GM21526 (cell line): ENCODE results near the gene ATXN7L1.
"Not testable (repeated sequence)": the region's sequence is repeated elsewhere in the genome, so short reads cannot be mapped to it uniquely, and the experiment has no call there.

ENCODE experiments used
- ATAC-seq: cut with Tn5 transposase; IDR thresholded peaks from one replicate; pipeline ENCODE4 v1.9.1; 2021; ENCODE audit warnings: moderate library complexity; ENCODE audit not compliant: unreplicated experiment, low FRiP score

The ATXN7L1 gene

GRCh38 chr7:105712877-105713276 is 163.5 kb downstream of the ATXN7L1 start:
- no peak for ATAC-seq

- ATAC-seq, result no peak
Measured at GRCh38 chr7:105711726-105712402, 164.5 kb downstream of the ATXN7L1 start.

GRCh38 chr7:105710720-105711119 is 165.7 kb downstream of the ATXN7L1 start:
- ATAC-seq, result not testable (repeated sequence)

- no peak for ATAC-seq
Measured at GRCh38 chr7:105708763-105709080, 167.7 kb downstream of the ATXN7L1 start.

- no peak for ATAC-seq
Measured at GRCh38 chr7:105707967-105708762, 168.2 kb downstream of the ATXN7L1 start.

GRCh38 chr7:105707381-105707780 is 169.0 kb downstream of the ATXN7L1 start:
- ATAC-seq, result no peak

GRCh38 chr7:105705427-105705826 is 171.0 kb downstream of the ATXN7L1 start:
- ATAC-seq, result no peak

GRCh38 chr7:105703207-105703930 is 173.0 kb downstream of the ATXN7L1 start:
- no peak for ATAC-seq

- no peak for ATAC-seq
Measured at GRCh38 chr7:105699568-105700236, 176.7 kb downstream of the ATXN7L1 start.

GRCh38 chr7:105698531-105698930 is 177.9 kb downstream of the ATXN7L1 start:
- no peak for ATAC-seq

- ATAC-seq, result no peak
Measured at GRCh38 chr7:105697753-105698152, 178.6 kb downstream of the ATXN7L1 start.

GRCh38 chr7:105697169-105697568 is 179.2 kb downstream of the ATXN7L1 start:
- ATAC-seq, result not testable (repeated sequence)

GRCh38 chr7:105693576-105693975 is 182.8 kb downstream of the ATXN7L1 start:
- ATAC-seq, result no peak

- no peak for ATAC-seq
Measured at GRCh38 chr7:105691680-105692564, 184.5 kb downstream of the ATXN7L1 start.

GRCh38 chr7:105691082-105691679 is 185.2 kb downstream of the ATXN7L1 start:
- no peak for ATAC-seq

- no peak for ATAC-seq
Measured at GRCh38 chr7:105690325-105690945, 186.0 kb downstream of the ATXN7L1 start.

GRCh38 chr7:105689067-105689819 is 187.2 kb downstream of the ATXN7L1 start:
- no peak for ATAC-seq

- ATAC-seq, result no peak
Measured at GRCh38 chr7:105688617-105689016, 187.8 kb downstream of the ATXN7L1 start.
